ENCODE measurements around the gene COMT.

COMT gene

DNA sequence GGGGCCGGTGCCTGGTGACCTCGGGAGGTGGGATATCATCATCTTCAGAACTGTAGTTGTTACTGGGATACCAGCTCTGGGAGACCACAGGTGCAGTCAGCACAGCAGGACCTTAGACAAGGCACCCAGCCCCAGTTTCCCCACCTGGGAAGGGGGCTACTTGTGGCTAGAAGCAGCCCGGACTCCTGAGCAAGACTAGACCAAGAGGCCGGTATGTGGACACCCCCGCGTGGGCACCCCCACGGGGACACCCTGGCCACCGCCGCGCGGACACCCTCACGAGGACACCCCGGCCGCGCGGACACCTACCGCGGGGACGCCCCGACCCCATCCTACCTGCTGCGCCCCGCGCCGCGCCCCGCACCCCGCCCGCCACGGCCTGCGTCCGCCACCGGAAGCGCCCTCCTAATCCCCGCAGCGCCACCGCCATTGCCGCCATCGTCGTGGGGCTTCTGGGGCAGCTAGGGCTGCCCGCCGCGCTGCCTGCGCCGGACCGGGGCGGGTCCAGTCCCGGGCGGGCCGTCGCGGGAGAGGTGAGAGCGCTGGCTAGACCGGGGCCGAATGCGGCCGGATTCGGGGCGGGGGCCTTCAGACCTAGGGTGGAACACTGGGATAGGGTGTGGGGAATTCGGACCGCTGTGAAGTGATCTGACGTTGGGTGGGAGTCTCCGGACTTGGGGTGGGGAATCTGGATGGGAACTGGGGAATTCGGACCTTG is at the start of gene COMT, which contains the start of gene TXNRD2:
Gene COMT, plus strand, starts transcription at position 408 of the 718 bp plus-strand sequence. CDS start 20,755 bp downstream, outside the sequence.
Gene TXNRD2, minus strand, starts transcription at position 454 of the 718 bp plus-strand sequence. Its CDS starts 15 bp downstream, at position 439.
- Histone ChIP-seq H3K36me3 (ENCODE audit: control insufficient read depth in 2 of 2, insufficient read depth in 2 of 2, low read length in 2 of 2) (no peaks in the 10 kb centered on the region), H3K4me3 (ENCODE audit: low read length in 2 of 2) (peak within 1 kb of the TSS; percentile 90 to 99), H3K4me1 (ENCODE audit: control insufficient read depth, insufficient read depth, low read length) (peaks cover 32% of the 10 kb centered on the region), H3K9ac (ENCODE audit: low read length in 2 of 2) (peak within 1 kb of the TSS; percentile 95 to 96), H3K9me3 (ENCODE audit: control insufficient read depth in 2 of 2, low read length in 2 of 2) (no peaks in the 10 kb centered on the region), H3K27ac (ENCODE audit: low read length) (peak within 1 kb of the TSS; percentile 98), H3K27me3 (ENCODE audit: control insufficient read depth in 1 of 2, insufficient read depth in 2 of 2, low read length in 2 of 2) (no peaks in the 10 kb centered on the region)

GRCh38 chr22:19892257-19892879 is 49.2 kb upstream of the COMT start:
- H3K36me3 ChIP-seq (ENCODE audit: control insufficient read depth in 2 of 2, insufficient read depth in 2 of 2, low read length in 2 of 2): peaks cover 5 to 15% of the 10 kb centered on the region in 2 donors
- H3K27ac ChIP-seq (ENCODE audit: low read length): no peak overlapping the region
- H3K4me1 ChIP-seq (ENCODE audit: control insufficient read depth, insufficient read depth, low read length): peaks cover 4% of the 10 kb centered on the region
- no peak overlapping the region for H3K9ac ChIP-seq (ENCODE audit: low read length in 2 of 2)
- peak overlapping the region in 1 of 2 donors; percentile 29 for H3K4me3 ChIP-seq (ENCODE audit: low read length in 2 of 2)
- H3K27me3 ChIP-seq (ENCODE audit: control insufficient read depth in 1 of 2, insufficient read depth in 2 of 2, low read length in 2 of 2): no peaks in the 10 kb centered on the region
- no peaks in the 10 kb centered on the region for H3K9me3 ChIP-seq (ENCODE audit: control insufficient read depth in 2 of 2, low read length in 2 of 2)

GRCh38 chr22:19892925-19893324 is 48.6 kb upstream of the COMT start:
- Histone ChIP-seq H3K36me3 (ENCODE audit: control insufficient read depth in 2 of 2, insufficient read depth in 2 of 2, low read length in 2 of 2) (peaks cover 5 to 16% of the 10 kb centered on the region in 2 donors), H3K27ac (ENCODE audit: low read length) (no peak overlapping the region), H3K9ac (ENCODE audit: low read length in 2 of 2) (no peak overlapping the region), H3K4me3 (ENCODE audit: low read length in 2 of 2) (no peak overlapping the region), H3K9me3 (ENCODE audit: control insufficient read depth in 2 of 2, low read length in 2 of 2) (no peaks in the 10 kb centered on the region), H3K27me3 (ENCODE audit: control insufficient read depth in 1 of 2, insufficient read depth in 2 of 2, low read length in 2 of 2) (no peaks in the 10 kb centered on the region), H3K4me1 (ENCODE audit: control insufficient read depth, insufficient read depth, low read length) (peaks cover 4% of the 10 kb centered on the region)

- Histone ChIP-seq H3K4me1 (ENCODE audit: control insufficient read depth, insufficient read depth, low read length) (peaks cover 4% of the 10 kb centered on the region), H3K9me3 (ENCODE audit: control insufficient read depth in 2 of 2, low read length in 2 of 2) (no peaks in the 10 kb centered on the region), H3K9ac (ENCODE audit: low read length in 2 of 2) (no peak overlapping the region), H3K4me3 (ENCODE audit: low read length in 2 of 2) (no peak overlapping the region), H3K27me3 (ENCODE audit: control insufficient read depth in 1 of 2, insufficient read depth in 2 of 2, low read length in 2 of 2) (no peaks in the 10 kb centered on the region), H3K36me3 (ENCODE audit: control insufficient read depth in 2 of 2, insufficient read depth in 2 of 2, low read length in 2 of 2) (peaks cover 5 to 16% of the 10 kb centered on the region in 2 donors), H3K27ac (ENCODE audit: low read length) (no peak overlapping the region)
Observed at GRCh38 chr22:19893363-19893762, 48.2 kb upstream of the COMT start.

DNA sequence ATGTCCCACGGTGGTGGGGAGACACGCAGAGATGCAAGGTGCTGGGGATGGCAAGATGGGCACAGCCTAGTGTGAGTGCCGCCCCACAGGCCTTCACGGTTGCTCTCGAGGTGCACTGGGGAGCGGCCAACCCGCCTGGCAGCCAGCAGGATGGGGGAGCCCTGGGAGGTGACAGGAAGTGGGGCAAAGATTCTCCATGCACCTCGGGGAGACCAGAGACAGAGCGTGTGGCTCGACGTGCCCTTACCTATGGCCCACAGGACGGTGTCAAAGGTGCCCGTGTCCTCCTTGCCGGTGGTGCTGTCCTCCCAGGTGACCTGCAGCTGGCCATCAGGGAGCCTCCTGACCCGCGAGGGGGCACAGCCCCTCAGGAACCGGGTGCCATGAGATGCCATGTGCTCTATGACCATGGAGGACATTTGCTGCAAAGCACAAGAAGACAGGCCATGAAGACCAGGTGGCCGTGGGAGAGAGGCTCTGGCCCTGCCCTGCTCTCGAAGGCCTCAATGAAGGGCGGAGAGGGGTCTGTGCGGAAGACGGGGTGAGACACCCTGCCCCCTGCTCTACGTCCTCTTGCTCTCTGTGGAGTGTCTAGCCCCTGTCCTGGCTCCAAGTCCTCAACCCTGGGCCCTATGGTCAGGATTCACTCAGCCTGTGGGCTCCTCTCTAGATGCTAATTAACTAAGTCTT is 46.3 kb upstream of the COMT start:
- Histone ChIP-seq H3K27me3 (ENCODE audit: control insufficient read depth in 1 of 2, insufficient read depth in 2 of 2, low read length in 2 of 2) (no peaks in the 10 kb centered on the region), H3K36me3 (ENCODE audit: control insufficient read depth in 2 of 2, insufficient read depth in 2 of 2, low read length in 2 of 2) (peaks cover 8 to 21% of the 10 kb centered on the region in 2 donors), H3K27ac (ENCODE audit: low read length) (no peak overlapping the region), H3K4me3 (ENCODE audit: low read length in 2 of 2) (no peak overlapping the region), H3K9ac (ENCODE audit: low read length in 2 of 2) (no peak overlapping the region), H3K4me1 (ENCODE audit: control insufficient read depth, insufficient read depth, low read length) (peaks cover 4% of the 10 kb centered on the region), H3K9me3 (ENCODE audit: control insufficient read depth in 2 of 2, low read length in 2 of 2) (no peaks in the 10 kb centered on the region)

DNA sequence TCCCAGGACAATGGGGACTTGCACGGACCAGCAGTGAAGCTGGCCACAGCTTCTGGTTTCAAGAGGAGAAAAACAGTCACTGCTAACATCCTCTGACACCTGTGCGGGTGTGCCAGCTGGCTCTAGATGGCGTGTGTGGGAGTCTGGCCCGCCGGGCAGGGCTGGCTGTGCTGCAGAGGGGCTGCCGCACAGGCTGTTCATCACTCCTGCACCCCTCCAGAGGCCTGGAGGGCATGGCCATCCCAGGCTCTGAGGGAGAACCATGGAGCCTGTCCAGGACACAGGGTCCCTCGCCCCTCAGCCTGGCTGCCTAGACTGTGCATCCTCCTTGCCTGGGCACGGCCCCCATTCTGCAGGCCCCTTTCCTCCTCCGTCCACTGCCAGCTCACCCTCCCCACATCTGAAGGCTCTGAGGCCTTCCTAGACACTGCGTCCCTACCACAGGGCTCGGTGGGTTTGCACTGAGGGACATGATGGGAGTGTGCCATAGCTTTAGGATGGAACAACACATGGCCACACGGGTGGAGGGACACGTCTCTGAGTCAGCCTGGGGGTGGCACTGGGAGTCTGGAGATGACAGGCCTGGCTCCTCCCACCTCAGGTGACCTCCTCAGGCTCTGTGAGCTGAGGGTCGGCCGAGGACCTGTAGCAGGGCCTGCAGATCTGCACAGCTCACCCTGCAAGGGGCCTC is 44.8 kb upstream of the COMT start:
- Histone ChIP-seq H3K9ac (ENCODE audit: low read length in 2 of 2) (no peak overlapping the region), H3K27me3 (ENCODE audit: control insufficient read depth in 1 of 2, insufficient read depth in 2 of 2, low read length in 2 of 2) (no peaks in the 10 kb centered on the region), H3K4me1 (ENCODE audit: control insufficient read depth, insufficient read depth, low read length) (peaks cover under 1% of the 10 kb centered on the region), H3K27ac (ENCODE audit: low read length) (no peak overlapping the region), H3K9me3 (ENCODE audit: control insufficient read depth in 2 of 2, low read length in 2 of 2) (no peaks in the 10 kb centered on the region), H3K4me3 (ENCODE audit: low read length in 2 of 2) (no peak overlapping the region), H3K36me3 (ENCODE audit: control insufficient read depth in 2 of 2, insufficient read depth in 2 of 2, low read length in 2 of 2) (peaks cover 8 to 25% of the 10 kb centered on the region in 2 donors)

- H3K36me3 ChIP-seq (ENCODE audit: control insufficient read depth in 2 of 2, insufficient read depth in 2 of 2, low read length in 2 of 2): peaks cover 8 to 25% of the 10 kb centered on the region in 2 donors
- no peak overlapping the region for H3K27ac ChIP-seq (ENCODE audit: low read length)
- no peak overlapping the region for H3K9ac ChIP-seq (ENCODE audit: low read length in 2 of 2)
- H3K27me3 ChIP-seq (ENCODE audit: control insufficient read depth in 1 of 2, insufficient read depth in 2 of 2, low read length in 2 of 2): no peaks in the 10 kb centered on the region
- H3K9me3 ChIP-seq (ENCODE audit: control insufficient read depth in 2 of 2, low read length in 2 of 2): no peaks in the 10 kb centered on the region
- H3K4me3 ChIP-seq (ENCODE audit: low read length in 2 of 2): no peak overlapping the region
- no peaks in the 10 kb centered on the region for H3K4me1 ChIP-seq (ENCODE audit: control insufficient read depth, insufficient read depth, low read length)
Observed at GRCh38 chr22:19897726-19898125, 43.8 kb upstream of the COMT start.

- H3K9me3 ChIP-seq (ENCODE audit: control insufficient read depth in 2 of 2, low read length in 2 of 2): no peaks in the 10 kb centered on the region
- H3K4me3 ChIP-seq (ENCODE audit: low read length in 2 of 2): no peak overlapping the region
- H3K27ac ChIP-seq (ENCODE audit: low read length): no peak overlapping the region
- H3K9ac ChIP-seq (ENCODE audit: low read length in 2 of 2): no peak overlapping the region
- peaks cover 8 to 25% of the 10 kb centered on the region in 2 donors for H3K36me3 ChIP-seq (ENCODE audit: control insufficient read depth in 2 of 2, insufficient read depth in 2 of 2, low read length in 2 of 2)
- no peaks in the 10 kb centered on the region for H3K4me1 ChIP-seq (ENCODE audit: control insufficient read depth, insufficient read depth, low read length)
- H3K27me3 ChIP-seq (ENCODE audit: control insufficient read depth in 1 of 2, insufficient read depth in 2 of 2, low read length in 2 of 2): no peaks in the 10 kb centered on the region
Observed at GRCh38 chr22:19898145-19898544, 43.4 kb upstream of the COMT start.

GRCh38 chr22:19898831-19899567 is 42.6 kb upstream of the COMT start:
- no peaks in the 10 kb centered on the region for H3K9me3 ChIP-seq (ENCODE audit: control insufficient read depth in 2 of 2, low read length in 2 of 2)
- no peaks in the 10 kb centered on the region for H3K4me1 ChIP-seq (ENCODE audit: control insufficient read depth, insufficient read depth, low read length)
- H3K9ac ChIP-seq (ENCODE audit: low read length in 2 of 2): no peak overlapping the region
- no peak overlapping the region for H3K27ac ChIP-seq (ENCODE audit: low read length)
- peaks cover 4 to 20% of the 10 kb centered on the region in 2 donors for H3K36me3 ChIP-seq (ENCODE audit: control insufficient read depth in 2 of 2, insufficient read depth in 2 of 2, low read length in 2 of 2)
- no peak overlapping the region for H3K4me3 ChIP-seq (ENCODE audit: low read length in 2 of 2)
- no peaks in the 10 kb centered on the region for H3K27me3 ChIP-seq (ENCODE audit: control insufficient read depth in 1 of 2, insufficient read depth in 2 of 2, low read length in 2 of 2)

Measured in stomach smooth muscle (tissue), 2 donors.